ENCODE measurements around the gene KLF6. TPM values are rescaled to one million over a fixed set of nuclear protein-coding genes. Genes with fewer than 3 reads are reported as not detected.
A peak's percentile ranks its signal among the peaks of the same experiment; 100 is the strongest.

The KLF6 gene
- total and polyA plus RNA-seq, 2 of the 4 experiments (the other 2 are of a cell fraction), result 69.0 to 123 TPM

GRCh38 chr10:3755440-3756359, 29.3 kb downstream of the KLF6 start:
- DNase-seq (peak; percentile 64), ATAC-seq (ENCODE audit: low read depth) (peak; percentile 70)
- Histone ChIP-seq H4K5ac (ENCODE audit: low read depth, low read length) (no peak overlapping the region), H3K56ac (ENCODE audit: extremely low read depth, insufficient read depth, low read length) (no peak overlapping the region), H2AFZ (replicated peaks; ENCODE audit: low read length, poor library complexity) (peak overlapping the region; percentile 12), H3K27me3 (ENCODE audit: control insufficient read depth, insufficient read depth, low read length) (no peaks in the 10 kb centered on the region), H3K4me2 (ENCODE audit: low read depth, low read length) (peak overlapping the region; percentile 21; the same call in 1 of the 2 replicates), H4K20me1 (ENCODE audit: insufficient read depth, low read length) (no peaks in the 10 kb centered on the region), H3K14ac (replicated peaks; ENCODE audit: low read depth, low read length) (no peak overlapping the region; the same call in 1 of the 2 replicates), H3K9me3 (ENCODE audit: control insufficient read depth, insufficient read depth, low read length) (no peaks in the 10 kb centered on the region), H3K9me1 (ENCODE audit: insufficient read depth, low read length) (peaks cover 16% of the 10 kb centered on the region), H3K4ac (ENCODE audit: low read depth, low read length) (peak overlapping the region; percentile 40), H2BK120ac (ENCODE audit: low read depth, low read length) (peak overlapping the region; percentile 63; the same call in 1 of the 2 replicates), H3K18ac (ENCODE audit: low read depth, low read length) (no peak overlapping the region), H3K4me3 (ENCODE audit: insufficient read depth, low read depth, low read length) (no peak overlapping the region), H3K79me1 (ENCODE audit: low read depth in 1 of 2, low read length in 2 of 2) (no peaks in the 10 kb centered on the region), H2BK5ac (ENCODE audit: low read depth, low read length, poor library complexity, severe bottlenecking) (peak overlapping the region; percentile 47), H2AK9ac (replicated peaks; ENCODE audit: low read depth, low read length, poor library complexity) (peak overlapping the region; percentile 30), H4K91ac (ENCODE audit: insufficient read depth, low read depth, low read length) (no peak overlapping the region), H3K23ac (ENCODE audit: low read depth, low read length) (peak overlapping the region; percentile 22; the same call in 1 of the 2 replicates), H3K36me3 (ENCODE audit: control insufficient read depth, insufficient read depth, low read length) (no peaks in the 10 kb centered on the region), H2BK20ac (ENCODE audit: low read depth, low read length) (peak overlapping the region; percentile 42), H4K8ac (ENCODE audit: low read depth in 2 of 2, low read length in 2 of 2) (no peak overlapping the region), H3K4me1 (ENCODE audit: control insufficient read depth, insufficient read depth, low read length) (peaks cover 8% of the 10 kb centered on the region), H3K9ac (ENCODE audit: low read depth, low read length) (no peak overlapping the region), H2AK5ac (ENCODE audit: low read depth, low read length) (peak overlapping the region; percentile 67), H2BK15ac (ENCODE audit: low read depth, low read length) (peak overlapping the region; percentile 16; the same call in 1 of the 3 replicates), H3K27ac (ENCODE audit: insufficient read depth, low read length) (no peak overlapping the region)
- dilution Hi-C loops (cut with HindIII; ENCODE audit: low sequenced_read_pairs, unreplicated experiment) (no loop called here), intact Hi-C loops (cut with micrococcal nuclease) (no loop called here), in situ Hi-C loops (cut with MboI; ENCODE audit: low sequenced_read_pairs) (no loop called here)
- TF ChIP-seq POLR2A (IDR thresholded peaks at IDR 0.05; ENCODE audit: low read depth, low read length) (no peak), RAD21 (IDR thresholded peaks at IDR 0.05; ENCODE audit: low read length) (0 out of 2 replicates have a peak, but pooled peaks have one; percentile 11)
- POLR2A ChIA-PET (ENCODE audit: unreplicated experiment), result no interaction called here
- CTCF ChIA-PET, result no interaction called here
- BruUV-seq (replicated peaks), result no TSS peak
- 49% methylated on average over 4 of the region's 14 CpGs; no CpG with 5 or more reads in 1 of the 2 experiments for WGBS, 2 experiments (ENCODE audit: extremely low coverage in 2 of 2, insufficient read length in 1 of 2)
